Retinal pigment epithelial cell (primary cell): ENCODE measurements around the gene LIPC.

Source experiments
- DNase-seq: peaks from one replicate; pipeline ENCODE4 v3.0.0-alpha.2; 2010; ENCODE audit warnings: low read depth
- H3K4me3 ChIP-seq: 2 replicates; pipeline ENCODE4 v1.5.1; 2011; ENCODE audit warnings: mild to moderate bottlenecking, low read length, control low read depth, moderate library complexity
- CTCF ChIP-seq: conservative IDR thresholded peaks from 2 replicates; pipeline ENCODE4 v1.5.1; 2011; ENCODE audit warnings: low read depth, low read length, control low read depth, inconsistent platforms

The LIPC gene

GRCh38 chr15:58587486-58587885 is 155.7 kb downstream of the LIPC start:
- DNase-seq, result no peak
- no peak for TF ChIP-seq CTCF
- no peak overlapping the region for H3K4me3 ChIP-seq

- TF ChIP-seq CTCF, result no peak
- DNase-seq, result no peak
- no peak overlapping the region for H3K4me3 ChIP-seq
These were observed 156.3 kb downstream of the LIPC start for GRCh38 chr15:58588096-58588495.

GRCh38 chr15:58589047-58589446 is 157.3 kb downstream of the LIPC start:
- no peak overlapping the region for H3K4me3 ChIP-seq
- TF ChIP-seq CTCF, result no peak
- no peak for DNase-seq

GRCh38 chr15:58590236-58590635 is 158.4 kb downstream of the LIPC start:
- TF ChIP-seq CTCF, result no peak
- H3K4me3 ChIP-seq, result no peak overlapping the region
- no peak for DNase-seq

- no peak overlapping the region for H3K4me3 ChIP-seq
- DNase-seq, result peak; percentile 62
- no peak for TF ChIP-seq CTCF
These were observed 159.1 kb downstream of the LIPC start for GRCh38 chr15:58590926-58591325.

- DNase-seq, result no peak
- no peak for TF ChIP-seq CTCF
These were observed 162.1 kb downstream of the LIPC start for GRCh38 chr15:58593870-58594269.

GRCh38 chr15:58594898-58595297 is 163.1 kb downstream of the LIPC start:
- no peak for DNase-seq
- H3K4me3 ChIP-seq, result no peak overlapping the region
- TF ChIP-seq CTCF, result no peak

More at GRCh38 chr15:58593870-58594269, 162.1 kb downstream of the LIPC start:
- H3K4me3 ChIP-seq, result no peak overlapping the region
